Muscle layer of colon (tissue), 2 donors: ENCODE measurements around the gene EIF2S2.

Source experiments
- H3K27ac ChIP-seq: one replicate; pipeline ENCODE4 v1.7.0; 2013; ENCODE audit warnings: low read depth, mild to moderate bottlenecking, low read length, moderate library complexity
- H3K27me3 ChIP-seq, 2 donors: one replicate each; pipeline ENCODE4 v1.7.0; 2013; ENCODE audit warnings: low read length in 2 of 2, mild to moderate bottlenecking in 2 of 2; ENCODE audit not compliant: insufficient read depth in 2 of 2, control insufficient read depth in 1 of 2
- H3K36me3 ChIP-seq: one replicate; pipeline ENCODE4 v1.7.0; 2013; ENCODE audit warnings: mild to moderate bottlenecking, low read length; ENCODE audit not compliant: insufficient read depth
- H3K4me1 ChIP-seq: one replicate; pipeline ENCODE4 v1.7.0; 2013; ENCODE audit warnings: mild to moderate bottlenecking, low read length; ENCODE audit not compliant: insufficient read depth
- H3K4me3 ChIP-seq, 2 donors: one replicate each; pipeline ENCODE4 v1.7.0; 2013; ENCODE audit warnings: low read length in 2 of 2, low read depth in 1 of 2, mild to moderate bottlenecking in 1 of 2, moderate library complexity in 1 of 2
- H3K9ac ChIP-seq: one replicate; pipeline ENCODE4 v1.7.0; 2013; ENCODE audit warnings: low read length
- H3K9me3 ChIP-seq: one replicate; pipeline ENCODE4 v1.7.0; 2013; ENCODE audit warnings: mild to moderate bottlenecking, low read length
- donor health status: abdominal sarcoma.
- donor health status: Adenocarcinoma of cecum.

The EIF2S2 gene

DNA sequence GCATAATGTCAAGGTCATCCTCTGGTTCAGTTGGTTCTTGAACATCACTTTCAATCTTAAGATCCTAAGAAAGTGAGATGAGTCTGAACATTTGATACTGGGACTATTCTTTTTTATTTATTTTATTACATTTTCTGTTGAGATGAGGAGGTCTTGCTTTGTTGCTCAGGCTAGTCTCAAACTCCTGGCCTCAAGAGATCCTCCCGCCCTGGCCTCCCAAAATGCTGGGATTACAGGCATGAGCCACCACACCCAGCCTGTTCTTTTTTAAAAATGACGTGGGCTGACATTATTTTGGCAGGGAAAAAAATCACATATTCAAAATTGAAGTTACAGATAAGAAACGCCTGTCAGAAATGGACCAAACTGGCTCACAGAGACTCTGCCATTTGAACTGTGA lies 13.5 kb downstream of the EIF2S2 start:
- Histone ChIP-seq H3K4me1 (no peaks in the 10 kb centered on the region), H3K27ac (no peak overlapping the region), H3K9ac (no peak overlapping the region), H3K9me3 (no peaks in the 10 kb centered on the region), H3K36me3 (peaks cover 64% of the 10 kb centered on the region), H3K27me3 (no peaks in the 10 kb centered on the region), H3K4me3 (no peak overlapping the region)

DNA sequence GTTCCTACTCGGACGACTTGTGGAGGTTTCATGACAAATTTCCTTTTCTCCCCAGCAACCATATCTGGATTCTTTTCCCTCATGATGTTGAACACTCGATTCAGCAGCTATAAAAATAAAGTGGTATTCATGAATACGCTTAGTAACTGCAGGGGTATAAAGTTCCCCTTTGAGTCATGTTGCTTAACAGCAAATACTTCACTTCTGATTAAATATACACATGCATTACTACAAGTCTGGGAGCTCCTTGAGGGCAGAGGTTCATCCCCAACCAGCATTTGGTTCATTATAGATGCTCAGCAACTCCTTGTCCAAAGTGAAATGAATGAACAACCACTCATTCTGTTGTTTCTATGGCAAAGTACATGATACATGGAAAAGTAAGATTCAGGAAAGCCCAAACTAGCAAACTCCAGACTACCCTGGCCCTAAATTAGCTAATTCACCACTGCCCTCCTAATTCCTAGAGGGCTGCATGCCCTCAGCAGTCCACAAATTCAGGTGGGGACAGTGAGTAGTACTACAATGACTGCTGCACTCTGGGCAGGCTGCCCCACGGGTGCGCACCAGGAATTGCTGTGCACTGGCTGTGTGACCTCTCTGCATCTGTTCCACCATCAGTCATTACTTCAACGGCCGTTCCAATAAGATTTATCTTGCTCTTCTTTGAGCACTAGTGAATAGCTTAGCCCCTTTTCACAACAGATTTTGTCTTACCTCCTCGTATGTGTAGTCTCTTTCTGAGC lies 15.2 kb downstream of the EIF2S2 start:
- H3K36me3 ChIP-seq = peaks cover 61% of the 10 kb centered on the region
- no peak overlapping the region for H3K9ac ChIP-seq

DNA sequence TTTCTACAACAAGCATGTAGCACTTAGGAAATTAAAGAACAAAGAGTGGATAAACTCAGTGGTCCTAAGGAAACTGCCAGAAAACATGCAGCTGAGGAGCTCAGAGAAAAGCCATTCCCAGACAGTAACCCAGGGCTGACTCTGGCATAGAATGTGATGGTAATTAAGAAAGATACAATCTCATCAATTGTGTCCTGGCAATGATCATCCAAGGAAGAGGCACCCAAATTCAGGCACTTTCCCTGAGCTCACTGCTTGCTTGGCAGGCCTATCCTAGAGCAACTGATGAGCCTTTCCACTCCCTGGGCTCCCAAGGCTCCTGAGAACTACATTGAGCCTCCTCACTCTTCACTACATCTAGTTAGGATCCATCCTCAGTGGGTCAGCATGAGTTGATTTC lies 16.2 kb downstream of the EIF2S2 start:
- H3K36me3 ChIP-seq = peaks cover 58% of the 10 kb centered on the region
- no peak overlapping the region for H3K4me3 ChIP-seq
- no peak overlapping the region for H3K9ac ChIP-seq
- H3K27me3 ChIP-seq = no peaks in the 10 kb centered on the region
- no peaks in the 10 kb centered on the region for H3K9me3 ChIP-seq
- no peak overlapping the region for H3K27ac ChIP-seq
- H3K4me1 ChIP-seq = no peaks in the 10 kb centered on the region

More for the DNA sequence above, 15.2 kb downstream of the EIF2S2 start:
- no peaks in the 10 kb centered on the region for H3K4me1 ChIP-seq
- no peaks in the 10 kb centered on the region for H3K27me3 ChIP-seq
- no peak overlapping the region for H3K4me3 ChIP-seq
- no peak overlapping the region for H3K27ac ChIP-seq
- no peaks in the 10 kb centered on the region for H3K9me3 ChIP-seq

DNA sequence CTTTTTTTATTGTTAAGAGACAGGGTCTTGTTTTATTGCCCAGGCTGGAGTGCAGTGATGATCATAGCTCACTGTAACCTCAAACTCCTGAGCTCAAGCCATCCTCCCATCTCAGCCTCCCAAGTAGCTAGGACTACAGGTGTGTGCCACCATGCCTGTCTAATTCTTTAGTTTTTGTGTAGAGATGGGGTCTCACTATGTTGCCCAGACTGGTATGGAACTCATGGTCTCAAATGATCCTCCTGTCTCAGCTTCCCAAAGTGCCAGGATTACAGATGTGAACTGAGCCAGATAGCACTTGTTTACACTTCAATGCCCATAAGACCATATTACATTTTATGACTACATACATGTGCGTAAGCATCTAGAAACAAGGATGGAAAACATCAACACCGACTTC lies 18.1 kb downstream of the EIF2S2 start:
- peaks cover 70% of the 10 kb centered on the region for H3K36me3 ChIP-seq

DNA sequence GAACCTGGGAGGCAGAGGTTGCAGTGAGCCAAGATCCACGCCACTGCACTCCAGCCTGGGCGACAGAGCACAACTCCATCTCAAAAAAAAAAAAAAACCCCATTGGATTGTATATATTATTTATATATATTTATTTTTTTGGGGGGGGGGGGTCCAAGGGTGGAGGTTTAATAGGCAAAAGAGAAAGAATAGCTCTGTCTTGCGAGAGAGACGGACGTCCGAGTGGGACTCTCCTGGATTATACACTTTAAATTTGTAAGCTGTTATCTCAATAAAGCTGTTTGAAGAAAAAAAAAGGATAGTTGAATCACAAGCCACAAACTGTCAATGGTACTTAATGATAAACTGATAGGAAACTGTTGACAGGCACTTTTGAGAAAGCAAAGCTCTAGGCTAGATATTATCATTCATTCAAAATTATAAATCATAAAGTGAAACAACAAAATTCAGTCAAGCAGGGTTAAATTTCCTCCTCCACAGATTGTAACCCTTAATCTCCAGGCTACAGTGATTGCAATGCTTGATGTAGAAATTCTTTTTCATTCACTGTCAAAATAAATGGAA lies 20.3 kb downstream of the EIF2S2 start:
- no peaks in the 10 kb centered on the region for H3K9me3 ChIP-seq
- H3K4me1 ChIP-seq = no peaks in the 10 kb centered on the region
- H3K27ac ChIP-seq = no peak overlapping the region
- H3K36me3 ChIP-seq = peaks cover 74% of the 10 kb centered on the region
- no peak overlapping the region for H3K4me3 ChIP-seq
- no peaks in the 10 kb centered on the region for H3K27me3 ChIP-seq
- no peak overlapping the region for H3K9ac ChIP-seq

More for the DNA sequence above, 18.1 kb downstream of the EIF2S2 start:
- Histone ChIP-seq H3K27ac (no peak overlapping the region), H3K9ac (no peak overlapping the region), H3K9me3 (no peaks in the 10 kb centered on the region), H3K4me1 (no peaks in the 10 kb centered on the region), H3K27me3 (no peaks in the 10 kb centered on the region), H3K4me3 (no peak overlapping the region)

DNA sequence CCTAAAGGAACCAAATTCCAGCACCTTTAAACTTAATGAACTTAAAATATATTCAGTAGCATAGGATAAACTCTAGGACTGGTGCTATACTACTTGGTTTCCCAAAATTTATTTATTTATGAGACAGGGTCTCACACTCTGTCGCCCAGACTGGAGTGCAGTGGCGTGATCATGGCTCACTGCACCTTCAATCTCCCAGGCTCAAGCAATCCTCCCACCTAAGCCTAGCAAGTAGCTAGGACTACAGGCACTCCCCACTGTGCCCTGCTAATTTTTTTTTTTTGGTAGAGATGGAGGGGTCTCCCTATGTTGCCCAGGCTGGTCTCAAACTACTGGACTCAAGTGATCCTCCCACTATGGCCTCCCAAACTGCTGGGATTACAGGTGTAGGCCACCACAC lies 21.4 kb downstream of the EIF2S2 start:
- Histone ChIP-seq H3K27ac (no peak overlapping the region), H3K36me3 (peaks cover 67% of the 10 kb centered on the region), H3K27me3 (no peaks in the 10 kb centered on the region), H3K9me3 (no peaks in the 10 kb centered on the region), H3K9ac (no peak overlapping the region), H3K4me3 (no peak overlapping the region), H3K4me1 (no peaks in the 10 kb centered on the region)

DNA sequence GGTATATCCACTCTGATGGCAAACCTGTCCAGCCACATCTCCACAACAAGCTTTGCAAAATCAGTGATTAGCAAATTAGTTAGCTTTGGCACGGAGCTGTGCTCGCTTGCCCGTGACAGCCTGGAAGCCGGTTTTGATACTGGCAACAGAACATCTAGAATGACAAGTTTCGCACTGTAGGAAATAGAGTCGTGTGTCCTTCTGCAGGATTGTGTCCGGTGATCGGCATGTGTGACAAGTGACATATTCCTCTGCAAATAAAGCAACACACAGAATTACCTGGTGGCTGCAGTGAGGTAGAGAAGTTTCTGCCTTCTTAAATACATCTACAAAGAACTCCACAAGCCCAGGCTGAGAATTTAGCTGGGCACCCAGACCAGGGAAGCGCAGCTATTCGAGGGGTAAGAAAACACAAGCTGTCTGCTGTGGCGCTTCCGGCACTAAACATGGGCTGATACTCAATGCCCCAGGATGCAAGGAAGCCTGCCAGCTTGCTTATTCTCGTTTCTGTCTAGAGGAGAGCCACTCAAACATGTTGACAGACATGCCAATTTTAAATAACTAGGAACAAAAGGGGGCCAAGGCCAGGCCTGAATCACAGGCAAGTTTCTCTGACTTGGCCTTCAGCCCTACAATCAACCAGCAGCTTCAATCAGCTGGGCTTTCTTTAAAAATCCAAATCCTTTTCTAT lies 22.2 kb downstream of the EIF2S2 start:
- Histone ChIP-seq H3K36me3 (peaks cover 65% of the 10 kb centered on the region), H3K4me1 (no peaks in the 10 kb centered on the region), H3K9ac (no peak overlapping the region), H3K27ac (no peak overlapping the region), H3K9me3 (no peaks in the 10 kb centered on the region), H3K27me3 (no peaks in the 10 kb centered on the region), H3K4me3 (no peak overlapping the region)

DNA sequence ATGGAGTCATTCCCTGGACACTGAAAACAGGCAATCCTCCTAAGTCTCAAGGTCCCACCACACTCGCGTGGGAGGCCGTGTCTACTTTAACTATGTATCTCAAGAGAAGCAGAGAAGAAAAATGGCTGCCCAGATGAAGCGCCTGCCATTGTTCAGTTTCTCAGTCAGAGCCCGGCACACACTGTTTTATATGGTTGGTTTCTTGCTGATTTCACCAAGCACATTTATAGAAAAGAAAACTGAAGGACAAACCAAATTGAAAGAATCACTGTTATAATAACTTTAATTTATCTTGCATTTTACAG lies 22.9 kb downstream of the EIF2S2 start:
- Histone ChIP-seq H3K27me3 (no peaks in the 10 kb centered on the region), H3K36me3 (peaks cover 66% of the 10 kb centered on the region), H3K9ac (no peak overlapping the region), H3K4me1 (peaks cover 1% of the 10 kb centered on the region), H3K4me3 (no peak overlapping the region), H3K27ac (no peak overlapping the region), H3K9me3 (no peaks in the 10 kb centered on the region)

DNA sequence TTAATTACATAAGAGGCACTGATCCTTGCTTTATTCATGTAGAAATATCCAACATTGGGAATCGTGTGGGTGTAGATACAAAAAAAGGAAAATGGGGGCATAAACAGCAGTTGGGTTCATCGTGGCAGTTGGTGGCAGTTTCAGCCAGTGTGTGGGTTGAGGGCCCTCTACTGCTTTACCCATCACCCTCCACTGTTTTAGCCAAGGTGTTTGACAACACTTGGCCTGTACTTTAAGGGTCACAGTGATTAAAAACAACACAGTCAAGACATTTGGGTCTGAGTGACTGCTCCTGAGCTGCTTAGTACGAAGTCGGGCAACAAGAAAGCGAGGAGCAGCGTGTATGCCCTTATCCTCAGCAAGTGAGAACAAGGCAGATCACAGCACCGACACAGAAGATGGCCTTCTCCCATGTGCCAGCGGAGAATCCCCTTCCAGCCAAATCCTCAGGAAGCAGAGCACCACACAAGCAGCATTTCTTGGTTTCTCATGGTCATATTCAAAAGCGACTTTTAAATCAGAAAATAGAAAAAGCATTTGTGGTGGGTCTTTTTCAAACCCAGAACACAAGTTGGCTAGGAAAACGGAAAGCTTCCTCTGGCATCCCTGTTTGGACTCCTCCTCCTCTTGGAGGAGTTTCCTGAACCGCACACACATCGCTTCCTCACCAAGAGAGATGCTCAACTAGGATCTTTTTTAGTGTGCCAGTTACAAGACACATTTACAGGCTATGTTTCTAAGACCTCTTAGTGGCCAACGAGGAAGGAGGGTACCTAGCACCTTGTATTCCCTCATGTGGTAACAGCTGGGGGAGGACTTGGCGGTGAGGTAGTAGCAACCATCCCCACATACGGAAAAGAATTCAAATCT lies 23.5 kb downstream of the EIF2S2 start:
- Histone ChIP-seq H3K4me1 (peaks cover 7% of the 10 kb centered on the region), H3K4me3 (no peak overlapping the region), H3K27ac (no peak overlapping the region), H3K36me3 (peaks cover 60% of the 10 kb centered on the region), H3K27me3 (no peaks in the 10 kb centered on the region), H3K9ac (no peak overlapping the region), H3K9me3 (no peaks in the 10 kb centered on the region)

DNA sequence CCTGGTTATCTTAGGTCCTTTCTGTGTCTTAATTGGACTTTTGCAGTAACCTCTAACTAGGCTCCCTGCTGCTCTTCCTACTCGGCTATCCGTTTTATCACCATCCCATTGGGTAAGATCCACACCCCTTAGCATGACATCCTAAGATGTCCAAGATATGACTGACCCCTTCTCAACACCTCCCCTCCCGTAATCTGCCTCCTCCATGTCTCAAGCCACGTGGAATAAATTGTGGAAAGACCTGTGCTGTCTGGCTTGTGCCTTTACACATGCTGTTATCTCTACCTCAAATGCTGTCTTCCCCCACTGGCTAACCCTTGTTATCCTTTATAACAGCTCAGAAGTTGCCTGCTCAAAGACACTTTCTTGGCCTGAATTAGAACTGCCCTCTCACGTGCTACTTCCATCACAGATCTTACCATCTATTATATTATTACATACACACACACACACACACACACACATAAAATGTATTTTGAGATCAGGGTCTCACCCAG lies 26.5 kb downstream of the EIF2S2 start:
- Histone ChIP-seq H3K9me3 (no peaks in the 10 kb centered on the region), H3K36me3 (peaks cover 59% of the 10 kb centered on the region), H3K4me3 (no peak overlapping the region), H3K4me1 (peaks cover 22% of the 10 kb centered on the region), H3K27ac (no peak overlapping the region), H3K9ac (no peak overlapping the region), H3K27me3 (no peaks in the 10 kb centered on the region)

DNA sequence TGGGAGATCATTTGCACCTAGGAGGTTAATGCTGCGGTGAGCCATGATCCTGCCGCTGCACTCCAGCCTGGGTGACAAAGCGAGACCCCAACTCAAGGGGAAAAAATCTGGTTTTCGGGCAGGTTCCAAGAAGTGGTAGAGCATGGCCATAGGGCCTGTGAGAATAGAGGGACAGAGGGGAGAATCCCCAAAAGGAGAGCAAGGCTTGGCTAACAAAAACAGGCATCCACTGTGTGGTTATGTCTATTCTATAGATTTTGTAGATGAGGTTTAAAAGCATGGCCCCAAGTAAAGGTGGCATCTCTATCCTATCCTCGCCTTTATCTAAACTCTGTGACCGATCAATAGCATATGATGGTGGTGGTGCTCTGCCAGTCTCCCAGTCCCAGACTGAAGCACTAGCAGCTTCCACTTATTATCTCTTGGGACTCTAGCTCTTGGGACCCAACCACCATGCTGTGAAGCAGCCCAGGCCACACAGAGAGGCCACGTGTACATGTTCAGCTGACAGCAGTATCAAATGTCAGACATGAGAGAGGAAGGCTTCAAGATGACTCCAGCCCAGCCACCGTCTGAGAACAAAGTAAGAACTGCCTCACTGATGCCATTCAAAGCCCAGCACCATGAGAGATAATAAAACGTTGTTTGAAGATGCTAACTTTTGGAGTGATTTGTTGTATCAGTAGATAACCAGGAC lies 27.7 kb downstream of the EIF2S2 start:
- Histone ChIP-seq H3K9me3 (no peaks in the 10 kb centered on the region), H3K4me3 (no peak overlapping the region), H3K9ac (no peak overlapping the region), H3K36me3 (peaks cover 56% of the 10 kb centered on the region), H3K27ac (no peak overlapping the region), H3K4me1 (peaks cover 22% of the 10 kb centered on the region), H3K27me3 (no peaks in the 10 kb centered on the region)
